NCI-H2107 treated with DMSO at 0.1 percent for 48 hours (cell line): ENCODE results near the gene CEP104.

ENCODE experiments used
- DNase-seq: peaks from one replicate; lab custom pipeline; 2025; ENCODE audit not compliant: unreplicated experiment; lab: John Stamatoyannopoulos, UW

The CEP104 gene

GRCh38 chr1:3767328-3767925, 89.6 kb downstream of the CEP104 start:
- DNase-seq: no peak

- no peak for DNase-seq
These were observed 93.5 kb downstream of the CEP104 start for GRCh38 chr1:3763351-3764125.

DNA sequence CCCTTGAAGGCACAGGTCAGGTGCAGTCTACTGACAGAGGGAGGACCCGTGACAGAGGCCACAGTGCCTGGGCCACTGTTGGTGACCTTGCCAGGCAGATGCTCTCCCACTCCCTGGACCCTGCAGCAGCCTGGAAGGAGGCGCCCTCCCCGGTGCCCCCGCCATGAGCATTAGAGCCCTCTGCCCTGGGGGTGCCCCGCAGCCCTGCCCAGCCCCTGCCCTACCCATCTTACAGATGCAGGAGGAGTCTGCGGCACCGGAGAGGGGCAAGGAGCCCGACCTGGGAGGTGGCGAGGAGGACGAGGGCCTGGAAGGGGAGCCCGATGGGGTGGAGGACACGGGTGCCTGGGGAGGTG, 94.2 kb downstream of the CEP104 start:
- no peak for DNase-seq

DNA sequence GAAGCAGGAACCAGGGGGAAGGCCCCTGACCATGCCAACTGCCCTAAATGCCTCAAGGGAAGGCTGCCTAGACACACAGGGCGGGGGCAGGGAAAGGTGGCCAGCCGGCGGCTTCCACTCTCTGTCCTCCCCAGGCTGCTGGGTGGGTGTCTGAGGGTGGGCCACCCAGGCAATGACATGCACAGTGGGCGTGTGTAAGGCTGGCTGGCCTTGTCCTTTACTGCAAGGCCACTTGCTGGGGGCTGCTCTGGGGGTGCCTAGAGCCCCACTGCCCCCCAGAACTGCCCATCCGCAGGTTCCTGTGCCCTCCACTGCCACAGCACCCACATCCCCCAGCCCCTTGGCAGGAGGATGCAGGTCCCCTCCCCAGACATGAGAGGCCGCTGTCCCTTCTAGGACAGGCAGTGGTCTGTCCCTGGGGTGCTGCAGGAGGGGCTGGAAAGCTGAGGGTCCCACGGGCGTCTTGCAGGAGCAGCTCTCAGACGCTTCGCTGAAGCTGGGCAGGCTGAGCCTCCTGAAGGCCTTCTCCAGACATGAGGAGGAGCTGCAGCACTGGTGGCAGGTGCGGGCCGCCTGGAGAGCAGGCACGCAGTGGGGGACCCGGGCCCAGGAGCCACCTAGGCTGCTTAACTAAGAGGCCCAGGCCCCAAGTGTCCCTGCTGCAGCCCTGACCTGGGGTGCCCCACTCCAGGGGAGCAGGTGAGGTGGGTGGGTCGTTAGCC, 94.7 kb downstream of the CEP104 start:
- no peak for DNase-seq
